ENCODE results near the gene FAM227B. TPM values are rescaled to one million over a fixed set of nuclear protein-coding genes. Genes with fewer than 3 reads are reported as not detected.

The FAM227B gene
- total RNA-seq, 1 donor from 2014 or later = 25.1 TPM

DNA sequence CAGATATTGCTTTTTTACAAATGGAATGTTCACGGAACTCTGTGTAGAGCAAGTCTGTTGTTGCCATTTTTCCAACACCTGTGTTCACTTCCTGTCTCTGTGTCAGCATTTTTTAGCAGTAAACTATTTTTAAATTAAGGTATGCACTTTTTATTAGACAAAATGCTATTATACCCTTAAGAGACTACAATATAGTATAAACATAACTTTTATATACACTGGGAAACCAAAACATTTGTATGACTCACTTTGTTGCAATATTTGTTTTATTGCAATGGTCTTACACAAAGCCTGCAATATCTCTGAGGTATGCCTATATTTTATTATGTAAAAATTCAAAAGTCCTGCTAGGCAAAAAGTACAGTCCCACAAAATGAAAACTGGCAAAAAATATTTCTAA is 237.4 kb downstream of the FAM227B start:
- Histone ChIP-seq H3K4me1 (peaks cover 23% of the 10 kb centered on the region), H3K36me3 (no peaks in the 10 kb centered on the region), H2AFZ (replicated peaks) (no peak overlapping the region), H3F3A (ENCODE audit: low read depth) (peaks cover 4% of the 10 kb centered on the region), H3K27me3 (no peaks in the 10 kb centered on the region), H4K20me1 (ENCODE audit: low read depth) (no peaks in the 10 kb centered on the region), H3K9ac (no peak overlapping the region), H3K27ac (no peak overlapping the region), H3K4me2 (no peak overlapping the region), H3K9me3 (ENCODE audit: low read depth) (no peaks in the 10 kb centered on the region), H3K4me3 (no peak overlapping the region), H3K79me2 (ENCODE audit: low read depth) (no peaks in the 10 kb centered on the region)
- Mint-ChIP-seq H3K36me3 (no peaks in the 10 kb centered on the region), H3K27ac (no peak overlapping the region), H3K4me1 (peaks cover 5% of the 10 kb centered on the region), H3K4me3 (no peak overlapping the region), H3K9me3 (no peaks in the 10 kb centered on the region), H3K27me3 (ENCODE audit: insufficient read depth, low read depth) (no peaks in the 10 kb centered on the region)
- DNase-seq (ENCODE audit: low spot score) = no peak
- TF ChIP-seq EZH2phosphoT487 (IDR thresholded peaks at IDR 0.05) (no peak), EZH2 (IDR thresholded peaks at IDR 0.05) (no peak)
- TF ChIP-seq, protein P1, sequence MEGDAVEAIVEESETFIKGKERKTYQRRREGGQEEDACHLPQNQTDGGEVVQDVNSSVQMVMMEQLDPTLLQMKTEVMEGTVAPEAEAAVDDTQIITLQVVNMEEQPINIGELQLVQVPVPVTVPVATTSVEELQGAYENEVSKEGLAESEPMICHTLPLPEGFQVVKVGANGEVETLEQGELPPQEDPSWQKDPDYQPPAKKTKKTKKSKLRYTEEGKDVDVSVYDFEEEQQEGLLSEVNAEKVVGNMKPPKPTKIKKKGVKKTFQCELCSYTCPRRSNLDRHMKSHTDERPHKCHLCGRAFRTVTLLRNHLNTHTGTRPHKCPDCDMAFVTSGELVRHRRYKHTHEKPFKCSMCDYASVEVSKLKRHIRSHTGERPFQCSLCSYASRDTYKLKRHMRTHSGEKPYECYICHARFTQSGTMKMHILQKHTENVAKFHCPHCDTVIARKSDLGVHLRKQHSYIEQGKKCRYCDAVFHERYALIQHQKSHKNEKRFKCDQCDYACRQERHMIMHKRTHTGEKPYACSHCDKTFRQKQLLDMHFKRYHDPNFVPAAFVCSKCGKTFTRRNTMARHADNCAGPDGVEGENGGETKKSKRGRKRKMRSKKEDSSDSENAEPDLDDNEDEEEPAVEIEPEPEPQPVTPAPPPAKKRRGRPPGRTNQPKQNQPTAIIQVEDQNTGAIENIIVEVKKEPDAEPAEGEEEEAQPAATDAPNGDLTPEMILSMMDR (IDR thresholded peaks at IDR 0.05) = no peak

DNA sequence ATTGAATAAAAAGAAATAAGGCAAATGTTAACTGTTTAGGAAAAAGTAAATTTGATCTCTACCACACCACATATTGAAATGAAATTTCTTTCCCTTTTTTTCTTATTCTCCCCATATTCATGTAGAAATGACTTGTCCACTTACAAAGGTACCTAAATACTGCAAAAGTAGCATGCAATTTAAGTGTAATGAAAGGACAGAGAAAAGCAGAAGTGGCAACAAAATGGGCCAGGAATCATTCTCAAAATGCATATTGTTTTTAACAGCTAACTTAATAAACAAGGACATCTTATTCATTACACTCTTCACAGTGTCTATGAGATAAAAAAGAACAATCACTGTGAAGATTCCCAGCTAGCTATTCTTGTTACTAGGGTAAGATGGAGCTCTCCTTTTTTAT is 238.2 kb downstream of the FAM227B start:
- no peak overlapping the region for H3K27ac Mint-ChIP-seq

DNA sequence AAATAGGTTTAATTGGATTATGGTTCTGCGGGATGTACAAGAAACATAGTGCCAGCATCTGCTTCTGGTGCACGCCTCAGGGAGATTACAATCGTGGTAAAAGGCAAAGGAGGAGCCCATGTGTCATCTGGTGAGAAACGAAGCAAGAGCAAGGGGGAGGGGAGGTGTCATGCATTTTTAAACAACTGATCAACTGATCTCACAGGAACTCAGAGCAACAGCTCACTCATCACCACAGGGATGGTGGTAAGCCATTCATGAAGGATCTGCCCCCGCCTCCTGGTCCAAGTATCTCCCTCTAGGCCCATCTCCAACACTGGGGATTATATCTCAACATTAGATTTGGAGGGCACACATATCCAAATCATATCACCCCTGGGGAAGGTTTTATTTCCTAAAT is 239.7 kb downstream of the FAM227B start:
- Mint-ChIP-seq H3K4me3 (no peak overlapping the region), H3K27me3 (ENCODE audit: insufficient read depth, low read depth) (no peaks in the 10 kb centered on the region), H3K36me3 (no peaks in the 10 kb centered on the region), H3K9me3 (no peaks in the 10 kb centered on the region), H3K4me1 (peaks cover 5% of the 10 kb centered on the region), H3K27ac (no peak overlapping the region)
- Histone ChIP-seq H3K4me3 (no peak overlapping the region), H3K27ac (no peak overlapping the region), H3K79me2 (ENCODE audit: low read depth) (no peaks in the 10 kb centered on the region), H3K9ac (no peak overlapping the region), H3K4me2 (no peak overlapping the region), H3K36me3 (no peaks in the 10 kb centered on the region), H3K27me3 (no peaks in the 10 kb centered on the region), H3K4me1 (peaks cover 23% of the 10 kb centered on the region), H3F3A (ENCODE audit: low read depth) (peaks cover 4% of the 10 kb centered on the region), H4K20me1 (ENCODE audit: low read depth) (no peaks in the 10 kb centered on the region), H3K9me3 (ENCODE audit: low read depth) (no peaks in the 10 kb centered on the region), H2AFZ (replicated peaks) (no peak overlapping the region)
- no peak for TF ChIP-seq EZH2phosphoT487 (IDR thresholded peaks at IDR 0.05)
- no peak for TF ChIP-seq EZH2 (IDR thresholded peaks at IDR 0.05)
- TF ChIP-seq, protein P1 (IDR thresholded peaks at IDR 0.05) = no peak
- peak; percentile 53 for DNase-seq (ENCODE audit: low spot score)

More for the DNA sequence above, 238.2 kb downstream of the FAM227B start:
- Mint-ChIP-seq H3K36me3 (no peaks in the 10 kb centered on the region), H3K4me3 (no peak overlapping the region), H3K9me3 (no peaks in the 10 kb centered on the region), H3K27me3 (ENCODE audit: insufficient read depth, low read depth) (no peaks in the 10 kb centered on the region), H3K4me1 (peaks cover 5% of the 10 kb centered on the region)
- H3K36me3 ChIP-seq = no peaks in the 10 kb centered on the region
- no peak for DNase-seq (ENCODE audit: low spot score)
- H3K9me3 ChIP-seq (ENCODE audit: low read depth) = no peaks in the 10 kb centered on the region
- no peak overlapping the region for H3K4me2 ChIP-seq
- H4K20me1 ChIP-seq (ENCODE audit: low read depth) = no peaks in the 10 kb centered on the region
- no peak overlapping the region for H3K4me3 ChIP-seq
- TF ChIP-seq EZH2 (IDR thresholded peaks at IDR 0.05) (no peak), EZH2phosphoT487 (IDR thresholded peaks at IDR 0.05) (no peak)
- TF ChIP-seq, protein P1 (IDR thresholded peaks at IDR 0.05) = no peak
- H3K9ac ChIP-seq = no peak overlapping the region
- H2AFZ ChIP-seq (replicated peaks) = no peak overlapping the region
- H3K27ac ChIP-seq = no peak overlapping the region
- H3K79me2 ChIP-seq (ENCODE audit: low read depth) = no peaks in the 10 kb centered on the region
- H3K27me3 ChIP-seq = no peaks in the 10 kb centered on the region
- H3K4me1 ChIP-seq = peaks cover 23% of the 10 kb centered on the region
- H3F3A ChIP-seq (ENCODE audit: low read depth) = peaks cover 4% of the 10 kb centered on the region
